ENCODE measurements around the gene EEIG2.

EEIG2 gene

DNA sequence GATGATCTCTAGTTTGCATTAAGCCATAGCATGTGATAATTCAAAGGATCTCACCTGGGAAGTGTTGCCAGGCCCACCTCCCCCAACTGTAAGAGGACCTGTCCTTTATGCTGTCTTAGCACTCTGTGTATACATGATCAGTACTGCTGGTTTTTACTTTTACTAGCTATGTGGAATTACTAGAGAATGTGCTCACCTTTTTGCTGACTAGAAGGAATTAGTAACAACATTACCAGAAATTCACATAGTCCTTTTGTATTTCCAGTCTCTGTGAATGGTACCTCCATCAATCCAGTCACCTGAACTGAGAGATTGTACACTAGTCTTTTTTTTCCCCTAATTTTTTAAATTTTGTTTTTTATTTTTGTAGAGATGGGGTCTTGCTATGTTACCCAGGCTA is 46.6 kb downstream of the EEIG2 start:
- in situ Hi-C loops (cut with HindIII; ENCODE audit: low pct_ligation_motif_present, low pct_unique_long_range_greater_than_20kb, low sequenced_read_pairs) = no loop called here
- no peak for DNase-seq

DNA sequence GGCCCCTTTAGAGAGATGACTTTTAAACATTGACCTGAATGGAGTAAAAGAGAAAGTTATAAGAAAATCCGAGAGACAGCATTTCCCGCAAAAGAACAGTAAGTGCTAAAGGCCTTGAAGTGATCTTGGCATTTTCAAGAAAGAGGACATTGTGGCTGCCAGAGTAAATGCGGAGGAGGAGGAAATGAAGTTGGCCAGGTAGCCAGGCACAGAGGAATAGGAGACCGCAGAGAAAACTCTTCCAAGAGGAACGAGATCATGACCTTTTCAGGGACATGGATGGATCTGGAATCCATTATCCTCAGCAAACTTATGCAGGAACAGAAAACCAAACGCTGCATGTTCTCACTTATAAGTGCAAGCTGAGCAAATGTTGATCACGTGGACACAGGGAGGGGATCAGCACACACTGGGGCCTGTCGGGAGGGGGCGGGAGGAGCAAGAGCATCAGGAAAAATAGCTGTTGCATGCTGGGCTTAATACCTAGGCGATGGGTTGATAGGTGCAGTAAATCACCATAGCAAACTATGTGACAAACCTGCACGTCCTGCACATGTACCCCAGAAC is 49.7 kb downstream of the EEIG2 start:
- DNase-seq = no peak
- in situ Hi-C loops (cut with HindIII; ENCODE audit: low pct_ligation_motif_present, low pct_unique_long_range_greater_than_20kb, low sequenced_read_pairs) = no loop called here
